GM23248 (cell line): Measurements from ENCODE around the gene LYG1. TPM values are rescaled to one million over a fixed set of nuclear protein-coding genes. Genes with fewer than 3 reads are reported as not detected.

Experiments
- DNase-seq: peaks from one replicate; pipeline ENCODE4 v3.0.0-alpha.2; 2015
- H2AFZ ChIP-seq: fragments of 200-600 bp; sonication (generic); 2 replicates; pipeline ENCODE4 v1.6.1; 2016; ENCODE audit warnings: antibody characterized with exemption
- H3F3A ChIP-seq: fragments of 200-600 bp; sonication (generic); 2 replicates; pipeline ENCODE4 v1.6.1; 2016; ENCODE audit warnings: mild to moderate bottlenecking, antibody characterized with exemption, mixed run types; ENCODE audit not compliant: insufficient read depth
- H3K27ac ChIP-seq: fragments of 200-600 bp; sonication (generic); 2 replicates; pipeline ENCODE4 v1.5.1; 2016; ENCODE audit warnings: mild to moderate bottlenecking
- H3K27me3 ChIP-seq: fragments of 200-600 bp; sonication (generic); replicated peaks from 2 replicates; pipeline ENCODE4 v1.6.1; 2016; ENCODE audit warnings: mild to moderate bottlenecking; ENCODE audit not compliant: insufficient read depth
- H3K36me3 ChIP-seq: fragments of 200-600 bp; sonication (generic); 2 replicates; pipeline ENCODE4 v1.6.1; 2016; ENCODE audit warnings: low read depth, mild to moderate bottlenecking
- H3K4me1 ChIP-seq: fragments of 200-600 bp; sonication (generic); 2 replicates; pipeline ENCODE4 v1.6.1; 2016; ENCODE audit warnings: mild to moderate bottlenecking; ENCODE audit not compliant: insufficient read depth
- H3K4me2 ChIP-seq: fragments of 200-600 bp; sonication (generic); one replicate; pipeline ENCODE4 v1.6.1; 2016; ENCODE audit warnings: mild to moderate bottlenecking; ENCODE audit not compliant: unreplicated experiment
- H3K4me3 ChIP-seq: fragments of 200-600 bp; sonication (generic); 2 replicates; pipeline ENCODE4 v1.5.1; 2016; ENCODE audit warnings: mild to moderate bottlenecking
- H3K79me2 ChIP-seq: fragments of 200-600 bp; sonication (generic); 2 replicates; pipeline ENCODE4 v1.6.1; 2016; ENCODE audit warnings: mild to moderate bottlenecking; ENCODE audit not compliant: insufficient read depth
- H3K9ac ChIP-seq: fragments of 200-600 bp; sonication (generic); 2 replicates; pipeline ENCODE4 v1.6.1; 2016; ENCODE audit warnings: mild to moderate bottlenecking
- H3K9me2 ChIP-seq: fragments of 200-600 bp; sonication (generic); 2 replicates; pipeline ENCODE4 v1.6.1; 2016; ENCODE audit warnings: mixed run types, mild to moderate bottlenecking, moderate library complexity; ENCODE audit not compliant: insufficient read depth
- H3K9me3 ChIP-seq: fragments of 200-600 bp; sonication (generic); one replicate; pipeline ENCODE4 v1.6.1; 2017; ENCODE audit warnings: low read depth
- H4K20me1 ChIP-seq: fragments of 200-600 bp; sonication (generic); 2 replicates; pipeline ENCODE4 v1.6.0; 2016; ENCODE audit not compliant: insufficient read depth
- EZH2 ChIP-seq: fragments of 200-600 bp; sonication (generic); IDR thresholded peaks from 2 replicates; pipeline ENCODE4 v1.6.1; 2018; ENCODE audit warnings: antibody characterized with exemption, mild to moderate bottlenecking; ENCODE audit not compliant: insufficient read depth, poor library complexity, severe bottlenecking
- EZH2phosphoT487 ChIP-seq: fragments of 200-600 bp; sonication (generic); IDR thresholded peaks from 2 replicates; pipeline ENCODE4 v1.6.1; 2018; ENCODE audit warnings: antibody characterized with exemption, moderate library complexity, mild to moderate bottlenecking, low read depth; ENCODE audit not compliant: insufficient read depth
- WGBS, 2 experiments: methylation state at CpG; one replicate each; pipeline ENCODE4 v1.1.6; 2015 to 2017; ENCODE audit warnings: low lambda C conversion rate in 2 of 2, low coverage in 1 of 2; ENCODE audit errors: missing lambda C conversion rate in 2 of 2; 5-methylcytosine and 5-hydroxymethylcytosine counted together
- in situ Hi-C: fragments of 300-500 bp; cut with MboI; formaldehyde crosslinking; loops from 2 replicates; pipeline ENCODE4 v1.15.0; 2020
- polyA plus RNA-seq: library from polyadenylated mRNA; unstranded; fragments of >200 nt; fragmentation: Nextera tagmentation; extraction: Ambion mirVana; gene quantifications from 2 replicates; pipeline ENCODE4 v1.2.1, GENCODE V29; 2016
- total RNA-seq: library from RNA; depleted of rRNA; stranded (reverse); fragments of >200 nt; shearing (Covaris generic); gene quantifications from 2 replicates; pipeline ENCODE4 v1.2.3, GENCODE V29; 2014

LYG1 gene
- total and polyA plus RNA-seq, 2 experiments from 2014 or later = 0.19 TPM; not detected in 1

GRCh38 chr2:99261242-99261641 lies 39.8 kb downstream of the LYG1 start:
- no peak overlapping the region for H3K4me2 ChIP-seq
- H3K9ac ChIP-seq = no peak overlapping the region
- in situ Hi-C loops = no loop called here
- H3K79me2 ChIP-seq = no peaks in the 10 kb centered on the region
- H3K27ac ChIP-seq = no peak overlapping the region
- H3K4me1 ChIP-seq = no peaks in the 10 kb centered on the region
- H4K20me1 ChIP-seq = no peaks in the 10 kb centered on the region
- no peaks in the 10 kb centered on the region for H3K9me2 ChIP-seq
- H3K9me3 ChIP-seq = no peaks in the 10 kb centered on the region
- no peak for DNase-seq
- no peaks in the 10 kb centered on the region for H3K27me3 ChIP-seq
- no peaks in the 10 kb centered on the region for H3K36me3 ChIP-seq
- no peak overlapping the region for H3K4me3 ChIP-seq
- WGBS, 2 experiments = 53 to 54% methylated on average over 4 of the region's 4 CpGs
- TF ChIP-seq EZH2phosphoT487 = no peak
- TF ChIP-seq EZH2 = no peak
- H3F3A ChIP-seq = no peaks in the 10 kb centered on the region
- no peak overlapping the region for H2AFZ ChIP-seq

GRCh38 chr2:99260184-99260583 lies 40.8 kb downstream of the LYG1 start:
- H3F3A ChIP-seq = no peaks in the 10 kb centered on the region
- H3K4me1 ChIP-seq = no peaks in the 10 kb centered on the region
- WGBS, 2 experiments = 91 to 92% methylated on average over 2 of the region's 2 CpGs
- in situ Hi-C loops = no loop called here
- TF ChIP-seq EZH2 = no peak
- TF ChIP-seq EZH2phosphoT487 = no peak
- H3K79me2 ChIP-seq = no peaks in the 10 kb centered on the region
- no peaks in the 10 kb centered on the region for H3K36me3 ChIP-seq
- H3K27ac ChIP-seq = no peak overlapping the region
- H2AFZ ChIP-seq = no peak overlapping the region
- H3K4me2 ChIP-seq = no peak overlapping the region
- no peak for DNase-seq
- no peak overlapping the region for H3K4me3 ChIP-seq
- no peaks in the 10 kb centered on the region for H4K20me1 ChIP-seq
- no peaks in the 10 kb centered on the region for H3K9me2 ChIP-seq
- no peaks in the 10 kb centered on the region for H3K27me3 ChIP-seq
- H3K9ac ChIP-seq = no peak overlapping the region
- H3K9me3 ChIP-seq = no peaks in the 10 kb centered on the region

- Histone ChIP-seq H4K20me1 (no peaks in the 10 kb centered on the region), H3K4me3 (no peak overlapping the region), H3K36me3 (no peaks in the 10 kb centered on the region), H2AFZ (no peak overlapping the region), H3K9me2 (no peaks in the 10 kb centered on the region), H3K27ac (no peak overlapping the region), H3K27me3 (no peaks in the 10 kb centered on the region), H3K4me1 (no peaks in the 10 kb centered on the region), H3F3A (no peaks in the 10 kb centered on the region), H3K79me2 (no peaks in the 10 kb centered on the region), H3K9me3 (no peaks in the 10 kb centered on the region), H3K4me2 (no peak overlapping the region), H3K9ac (no peak overlapping the region)
- WGBS, 2 experiments = 70 to 71% methylated on average over 4 of the region's 4 CpGs
- in situ Hi-C loops = no loop called here
- TF ChIP-seq EZH2phosphoT487 = no peak
- no peak for TF ChIP-seq EZH2
- no peak for DNase-seq
These were observed 41.5 kb downstream of the LYG1 start for GRCh38 chr2:99259465-99259864.

- Histone ChIP-seq H3K9ac (no peak overlapping the region), H3K9me2 (no peaks in the 10 kb centered on the region), H3K79me2 (no peaks in the 10 kb centered on the region), H3K27me3 (no peaks in the 10 kb centered on the region), H3K4me2 (no peak overlapping the region), H2AFZ (no peak overlapping the region), H3K36me3 (no peaks in the 10 kb centered on the region), H3K4me1 (no peaks in the 10 kb centered on the region), H3K9me3 (no peaks in the 10 kb centered on the region), H3K27ac (no peak overlapping the region), H3K4me3 (no peak overlapping the region), H3F3A (no peaks in the 10 kb centered on the region), H4K20me1 (no peaks in the 10 kb centered on the region)
- TF ChIP-seq EZH2 (no peak), EZH2phosphoT487 (no peak)
- 89 to 96% methylated on average over 2 of the region's 2 CpGs for WGBS, 2 experiments
- in situ Hi-C loops = no loop called here
- DNase-seq = peak; percentile 44
These were observed 44.3 kb downstream of the LYG1 start for GRCh38 chr2:99256677-99257076.

- H3F3A ChIP-seq = no peaks in the 10 kb centered on the region
- no peak within 1 kb of the TSS for H2AFZ ChIP-seq
- no peaks in the 10 kb centered on the region for H3K9me3 ChIP-seq
- no peak within 1 kb of the TSS for H3K4me2 ChIP-seq
- H3K79me2 ChIP-seq = no peaks in the 10 kb centered on the region
- DNase-seq = no peak
- H3K4me3 ChIP-seq = no peak within 1 kb of the TSS
- TF ChIP-seq EZH2 (no peak), EZH2phosphoT487 (no peak)
- H3K4me1 ChIP-seq = no peaks in the 10 kb centered on the region
- H3K27ac ChIP-seq = no peak within 1 kb of the TSS
- no peaks in the 10 kb centered on the region for H3K36me3 ChIP-seq
- H3K9me2 ChIP-seq = no peaks in the 10 kb centered on the region
- WGBS, 2 experiments = 82 to 85% methylated on average over 7 of the region's 7 CpGs
- no peak within 1 kb of the TSS for H3K9ac ChIP-seq
- in situ Hi-C loops = no loop called here
- no peaks in the 10 kb centered on the region for H3K27me3 ChIP-seq
- no peaks in the 10 kb centered on the region for H4K20me1 ChIP-seq
These were observed 45.3 kb downstream of the LYG1 start, which contains the start of gene LYG2 for GRCh38 chr2:99255491-99256318. TSS of gene LYG2 (minus strand) at chr2:99255666. CDS start at chr2:99254260, 1,406 bp downstream.
